A549 (cell line): Measurements from ENCODE around the gene PFKM. TPM values are rescaled to one million over a fixed set of nuclear protein-coding genes. Genes with fewer than 3 reads are reported as not detected.

Experiments used
- ATAC-seq, 2 experiments: fragments of 200-7000 bp in 1 of 2; fragments of >200 bp in 1 of 2; cut with Nextera tagmentation in 1 of 2; cut with Tn5 transposase in 1 of 2; 3 replicates each; pipeline versions ENCODE4 v1.8.0 to v1.9.1; 2018 to 2020; ENCODE audit warnings: mild to moderate bottlenecking in 1 of 2, moderate library complexity in 1 of 2
- CTCF ChIA-PET: fragments of 300-600 bp; sonication (Branson Sonifier 250); formaldehyde crosslinking; extraction: SDS; loops from one replicate; lab custom pipeline; 2021; ENCODE audit warnings: antibody characterized with exemption, inconsistent platforms; lab: Yijun Ruan, JAX
- POLR2A ChIA-PET: fragments of 350-600 bp; formaldehyde crosslinking; extraction: SDS; loops from one replicate; lab custom pipeline; 2021; ENCODE audit warnings: antibody characterized with exemption, inconsistent platforms; lab: Yijun Ruan, JAX
- DNase-seq, 2 experiments: peaks; one replicate each; pipeline versions ENCODE4 v3.0.0 to v3.0.0-alpha.2; 2011 to 2016; ENCODE audit warnings: low read depth in 1 of 2, low spot score in 1 of 2
- FAIRE-seq: peaks from 2 replicates; lab custom pipeline; 2011; peaks lifted over from hg19 to GRCh38; lab: Jason Lieb, UNC
- H3K27ac ChIP-seq, 2 experiments: fragments of >200 bp; sonication (Bioruptor Twin); formaldehyde crosslinking; 3 replicates each; pipeline ENCODE4 v1.5.1; 2016 to 2017
- H3K4me1 ChIP-seq: fragments of >200 bp; sonication (Bioruptor Twin); formaldehyde crosslinking; 3 replicates; pipeline ENCODE4 v1.6.1; 2016
- H3K4me2 ChIP-seq: fragments of >200 bp; sonication (Bioruptor Twin); formaldehyde crosslinking; 3 replicates; pipeline ENCODE4 v1.6.1; 2016
- H3K4me3 ChIP-seq: fragments of >200 bp; sonication (Bioruptor Twin); formaldehyde crosslinking; 3 replicates; pipeline ENCODE4 v1.5.1; 2016
- H3K9me3 ChIP-seq: fragments of >200 bp; sonication (Bioruptor Twin); formaldehyde crosslinking; 3 replicates; pipeline ENCODE4 v1.6.1; 2016
- ATOH8 ChIP-seq: fragments of 250-450 bp; sonication (Bioruptor Pico); IDR thresholded peaks from 2 replicates; pipeline ENCODE4 v1.5.0; 2020; ENCODE audit warnings: low read depth, mild to moderate bottlenecking, moderate library complexity
- CBX2 ChIP-seq: fragments of 200-600 bp; sonication (generic); IDR thresholded peaks from 2 replicates; pipeline ENCODE4 v1.6.1; 2016; ENCODE audit warnings: low read depth, mild to moderate bottlenecking, borderline replicate concordance
- CEBPB ChIP-seq, 2 experiments: fragments of >200 bp in 1 of 2; sonication (Bioruptor Twin) in 1 of 2; formaldehyde crosslinking in 1 of 2; IDR thresholded peaks; 2 replicates each; pipeline ENCODE4 v1.6.1; 2012 to 2016
- CHD2 ChIP-seq: fragments of 150-350 bp; IDR thresholded peaks from 2 replicates; pipeline ENCODE4 v1.6.1; 2014; ENCODE audit warnings: low read length; ENCODE audit not compliant: partially characterized antibody
- CTCF ChIP-seq: fragments of >200 bp; sonication (Bioruptor Twin); formaldehyde crosslinking; IDR thresholded peaks from 3 replicates; pipeline ENCODE4 v1.5.1; 2016
- E2F6 ChIP-seq: IDR thresholded peaks from 2 replicates; pipeline ENCODE4 v1.6.1; 2012; ENCODE audit warnings: low read depth, borderline replicate concordance
- ESRRA ChIP-seq: fragments of 150-350 bp; IDR thresholded peaks from 2 replicates; pipeline ENCODE4 v1.6.1; 2014; ENCODE audit warnings: mild to moderate bottlenecking, low read length, borderline replicate concordance
- FOSB ChIP-seq: fragments of 250-450 bp; sonication (Bioruptor Pico); IDR thresholded peaks from 2 replicates; pipeline ENCODE4 v1.5.0; 2020; ENCODE audit warnings: mild to moderate bottlenecking, moderate library complexity
- JUNB ChIP-seq: fragments of >200 bp; sonication (Bioruptor Twin); formaldehyde crosslinking; IDR thresholded peaks from 2 replicates; pipeline ENCODE4 v1.6.1; 2016
- MAX ChIP-seq: IDR thresholded peaks from 2 replicates; pipeline ENCODE4 v1.6.1; 2012
- MAZ ChIP-seq: fragments of 150-350 bp; IDR thresholded peaks from 2 replicates; pipeline ENCODE4 v1.6.1; 2014; ENCODE audit warnings: antibody characterized with exemption, low read depth, low read length, borderline replicate concordance
- NFE2L2 ChIP-seq: fragments of 150-350 bp; conservative IDR thresholded peaks from 2 replicates; pipeline ENCODE4 v1.6.1; 2014; ENCODE audit warnings: low read length
- NPAS2 ChIP-seq: fragments of 250-450 bp; sonication (Bioruptor Pico); IDR thresholded peaks from 2 replicates; pipeline ENCODE4 v1.8.0; 2022; ENCODE audit warnings: mild to moderate bottlenecking, moderate library complexity, borderline replicate concordance
- NR3C1 ChIP-seq: fragments of >200 bp; sonication (Bioruptor Twin); formaldehyde crosslinking; IDR thresholded peaks from 3 replicates; pipeline ENCODE4 v1.6.1; 2017
- PBX3 ChIP-seq: IDR thresholded peaks from 2 replicates; pipeline ENCODE4 v1.6.1; 2012
- RAD21 ChIP-seq, 2 experiments: fragments of >200 bp in 1 of 2; sonication (Bioruptor Twin) in 1 of 2; formaldehyde crosslinking in 1 of 2; IDR thresholded peaks in 1 of 2; conservative IDR thresholded peaks in 1 of 2; 2 replicates in 1 of 2; 3 replicates in 1 of 2; pipeline ENCODE4 v1.6.1; 2012 to 2018; ENCODE audit warnings: inconsistent platforms in 1 of 2
- RARB ChIP-seq: fragments of 250-450 bp; sonication (Bioruptor Pico); IDR thresholded peaks from 2 replicates; pipeline ENCODE4 v1.8.0; 2021; ENCODE audit warnings: mild to moderate bottlenecking, moderate library complexity
- RCOR1 ChIP-seq: fragments of 150-350 bp; IDR thresholded peaks from 2 replicates; pipeline ENCODE4 v1.6.1; 2014; ENCODE audit warnings: antibody characterized with exemption, low read length, low read depth
- REST ChIP-seq: fragments of 200-600 bp; sonication (generic); IDR thresholded peaks from 2 replicates; pipeline ENCODE4 v1.6.1; 2016; ENCODE audit warnings: antibody characterized with exemption, mild to moderate bottlenecking, moderate library complexity
- SREBF2 ChIP-seq: fragments of 450-650 bp; IDR thresholded peaks from 2 replicates; pipeline ENCODE4 v1.6.1; 2014; ENCODE audit warnings: mild to moderate bottlenecking, moderate library complexity
- USF2 ChIP-seq: fragments of 450-650 bp; IDR thresholded peaks from 2 replicates; pipeline ENCODE4 v1.6.1; 2014; ENCODE audit warnings: antibody characterized with exemption
- ZC3H11A ChIP-seq: fragments of 450-650 bp; IDR thresholded peaks from 2 replicates; pipeline ENCODE4 v1.6.1; 2014; ENCODE audit warnings: antibody characterized with exemption, mild to moderate bottlenecking
- WGBS: methylation state at CpG from one replicate; pipeline ENCODE4 v1.1.6; 2017; ENCODE audit errors: missing lambda C conversion rate; 5-methylcytosine and 5-hydroxymethylcytosine counted together
- polyA plus RNA-seq, 4 experiments: library from polyadenylated mRNA; depleted of rRNA in 3 of 4; stranded (reverse); fragments of >200 nt; fragmentation: RNase III in 1 of 4; extraction: RNeasy Plus Mini Kit Qiagen cat#74134 plus additional on column Dnase treatment in 1 of 4; gene quantifications; 2 replicates in 3 of 4; 3 replicates in 1 of 4; pipeline ENCODE4 v1.2.3, GENCODE V29; 2011 to 2017

Gene PFKM
- polyA plus RNA-seq, 2 of the 4 experiments (the other 2 are of a cell fraction): 41.1 to 43.0 TPM

- CTCF ChIA-PET: interaction anchor here (0.7 to 5.7 kb wide), 5 partner anchors 8 to 434 kb away, joined by 3 to 63 read pairs (median 5); partner anchors contain the start of gene ASB8
Measured at GRCh38 chr12:48184549-48184922, 65.4 kb downstream of the PFKM start.

GRCh38 chr12:48185181-48185919 is 66.2 kb downstream of the PFKM start:
- ATAC-seq: no peak
- no peak overlapping the region for H3K4me2 ChIP-seq
- ChIA-PET CTCF (interaction anchor here (1.1 to 5.7 kb wide), 5 partner anchors 9 to 433 kb away, joined by 3 to 63 read pairs (median 5); partner anchors contain the start of gene ASB8), POLR2A (no interaction called here)
- no peak overlapping the region for H3K27ac ChIP-seq
- peaks cover 7% of the 10 kb centered on the region; the same call in 2 of the 3 replicates for H3K4me1 ChIP-seq
- no peak for FAIRE-seq
- no peaks in the 10 kb centered on the region for H3K9me3 ChIP-seq
- no peak overlapping the region for H3K4me3 ChIP-seq
- 73% methylated on average over 10 of the region's 10 CpGs for WGBS
- DNase-seq: no peak
- TF ChIP-seq CTCF (no peak), NR3C1 (no peak), ESRRA (no peak), CBX2 (no peak), ZC3H11A (no peak), MAX (no peak), CHD2 (no peak), NFE2L2 (no peak), JUNB (no peak), PBX3 (no peak), FOSB (CRISPR knock-in tag) (no peak), SREBF2 (no peak), CEBPB (IDR thresholded peaks at IDR 0.05) (no peak), USF2 (no peak), RAD21 (conservative IDR thresholded peaks at IDR 0.05 in 1 of 2, IDR thresholded peaks at IDR 0.05 in 1 of 2) (no peak), ATOH8 (CRISPR knock-in tag) (no peak)

More at GRCh38 chr12:48184549-48184922, 65.4 kb downstream of the PFKM start:
- no peak for FAIRE-seq
- POLR2A ChIA-PET: no interaction called here
- TF ChIP-seq RCOR1 (no peak), RAD21 (conservative IDR thresholded peaks at IDR 0.05 in 1 of 2, IDR thresholded peaks at IDR 0.05 in 1 of 2) (no peak), REST (no peak), MAX (no peak), E2F6 (no peak), NPAS2 (CRISPR knock-in tag) (no peak), RARB (no peak), MAZ (no peak)
- TF ChIP-seq, all 56 proteins: peak for 0
- ATAC-seq: no peak
- 91% methylated on average over 14 of the region's 20 CpGs for WGBS
- peaks cover 7% of the 10 kb centered on the region; the same call in 2 of the 3 replicates for H3K4me1 ChIP-seq
- no peak overlapping the region for H3K4me3 ChIP-seq
- no peaks in the 10 kb centered on the region for H3K9me3 ChIP-seq
- no peak for DNase-seq
- H3K4me2 ChIP-seq: peak overlapping the region; percentile 81; the same call in 2 of the 3 replicates
- no peak overlapping the region for H3K27ac ChIP-seq
